HAP-1 (cell line): Measurements from ENCODE around the gene COMT.

Experiments used
- DNase-seq, 2 experiments: peaks; one replicate each; pipeline ENCODE4 v3.0.0-alpha.2; 2016 to 2020; ENCODE audit warnings: low spot score in 2 of 2
- H3K27me3 ChIP-seq: fragments of 250-450 bp; sonication (Bioruptor Pico); 2 replicates; pipeline ENCODE4 v1.5.1; 2020; ENCODE audit warnings: low read depth, mild to moderate bottlenecking, moderate library complexity
- H3K36me3 ChIP-seq: fragments of 250-450 bp; sonication (Bioruptor Pico); replicated peaks from 2 replicates; pipeline ENCODE4 v1.5.1; 2020; ENCODE audit warnings: mild to moderate bottlenecking
- H3K4me1 ChIP-seq: fragments of 250-450 bp; sonication (Bioruptor Pico); 2 replicates; pipeline ENCODE4 v1.5.1; 2020; ENCODE audit warnings: mild to moderate bottlenecking
- H3K4me3 ChIP-seq: fragments of 250-450 bp; sonication (Bioruptor Pico); 2 replicates; pipeline ENCODE4 v1.5.1; 2020; ENCODE audit warnings: mild to moderate bottlenecking, moderate library complexity
- H3K9me3 ChIP-seq: fragments of 250-450 bp; sonication (Bioruptor Pico); 2 replicates; pipeline ENCODE4 v1.5.1; 2020; ENCODE audit warnings: mild to moderate bottlenecking, moderate library complexity
- in situ Hi-C: fragments of 300-500 bp; cut with MboI; formaldehyde crosslinking; loops from 3 replicates; pipeline ENCODE4 v1.14.3; 2020; ENCODE audit warnings: low sequenced_read_pairs, inconsistent platforms, mixed read lengths

Gene COMT

GRCh38 chr22:19941365-19942082 lies at the start of gene COMT, which contains the start of gene TXNRD2:
Gene COMT (plus strand): TSS chr22:19941772. CDS start chr22:19962527, 20,755 bp downstream.
Gene TXNRD2 (minus strand): TSS chr22:19941818. CDS start chr22:19941803, 15 bp downstream.
- Histone ChIP-seq H3K4me3 (peak within 1 kb of the TSS; percentile 62), H3K27me3 (no peaks in the 10 kb centered on the region), H3K36me3 (no peaks in the 10 kb centered on the region), H3K9me3 (peaks cover 3% of the 10 kb centered on the region; the same call in 1 of the 2 replicates), H3K4me1 (peaks cover 20% of the 10 kb centered on the region)
- DNase-seq = peak; percentile 51 to 86
- in situ Hi-C loops = no loop called here

- Histone ChIP-seq H3K9me3 (no peaks in the 10 kb centered on the region), H3K4me3 (no peak overlapping the region), H3K27me3 (no peaks in the 10 kb centered on the region), H3K4me1 (peaks cover 7% of the 10 kb centered on the region), H3K36me3 (no peaks in the 10 kb centered on the region; the same call in 1 of the 2 replicates)
- in situ Hi-C loops = no loop called here
- no peak for DNase-seq
These were observed 49.2 kb upstream of the COMT start for GRCh38 chr22:19892257-19892879.

- H3K9me3 ChIP-seq = no peaks in the 10 kb centered on the region
- in situ Hi-C loops = no loop called here
- no peaks in the 10 kb centered on the region for H3K27me3 ChIP-seq
- no peak overlapping the region for H3K4me3 ChIP-seq
- peaks cover 7% of the 10 kb centered on the region for H3K4me1 ChIP-seq
- no peak for DNase-seq
- H3K36me3 ChIP-seq = no peaks in the 10 kb centered on the region; the same call in 1 of the 2 replicates
These were observed 48.6 kb upstream of the COMT start for GRCh38 chr22:19892925-19893324.

- H3K9me3 ChIP-seq = no peaks in the 10 kb centered on the region
- no peak overlapping the region for H3K4me3 ChIP-seq
- no peak for DNase-seq
- H3K27me3 ChIP-seq = no peaks in the 10 kb centered on the region
- no peaks in the 10 kb centered on the region; the same call in 1 of the 2 replicates for H3K36me3 ChIP-seq
- in situ Hi-C loops = no loop called here
- H3K4me1 ChIP-seq = peaks cover 7% of the 10 kb centered on the region
These were observed 48.2 kb upstream of the COMT start for GRCh38 chr22:19893363-19893762.

GRCh38 chr22:19895160-19895849 lies 46.3 kb upstream of the COMT start:
- in situ Hi-C loops = no loop called here
- H3K4me3 ChIP-seq = no peak overlapping the region
- no peak for DNase-seq
- H3K36me3 ChIP-seq = no peaks in the 10 kb centered on the region; the same call in 1 of the 2 replicates
- H3K9me3 ChIP-seq = no peaks in the 10 kb centered on the region
- H3K27me3 ChIP-seq = no peaks in the 10 kb centered on the region
- H3K4me1 ChIP-seq = peaks cover 7% of the 10 kb centered on the region

GRCh38 chr22:19896665-19897355 lies 44.8 kb upstream of the COMT start:
- DNase-seq = no peak
- in situ Hi-C loops = no loop called here
- no peak overlapping the region for H3K4me3 ChIP-seq
- H3K36me3 ChIP-seq = no peaks in the 10 kb centered on the region; the same call in 1 of the 2 replicates
- H3K9me3 ChIP-seq = no peaks in the 10 kb centered on the region
- no peaks in the 10 kb centered on the region for H3K27me3 ChIP-seq
- peaks cover 1% of the 10 kb centered on the region for H3K4me1 ChIP-seq

GRCh38 chr22:19897726-19898125 lies 43.8 kb upstream of the COMT start:
- H3K4me1 ChIP-seq = no peaks in the 10 kb centered on the region
- no peaks in the 10 kb centered on the region; the same call in 1 of the 2 replicates for H3K36me3 ChIP-seq
- H3K27me3 ChIP-seq = no peaks in the 10 kb centered on the region
- H3K4me3 ChIP-seq = no peak overlapping the region
- no peak for DNase-seq
- in situ Hi-C loops = no loop called here
- no peaks in the 10 kb centered on the region for H3K9me3 ChIP-seq

GRCh38 chr22:19898145-19898544 lies 43.4 kb upstream of the COMT start:
- Histone ChIP-seq H3K4me1 (no peaks in the 10 kb centered on the region), H3K9me3 (no peaks in the 10 kb centered on the region), H3K4me3 (no peak overlapping the region), H3K36me3 (no peaks in the 10 kb centered on the region; the same call in 1 of the 2 replicates), H3K27me3 (no peaks in the 10 kb centered on the region)
- in situ Hi-C loops = no loop called here
- no peak for DNase-seq

- H3K4me1 ChIP-seq = no peaks in the 10 kb centered on the region
- in situ Hi-C loops = no loop called here
- H3K9me3 ChIP-seq = no peaks in the 10 kb centered on the region
- H3K27me3 ChIP-seq = no peaks in the 10 kb centered on the region
- H3K36me3 ChIP-seq = no peaks in the 10 kb centered on the region; the same call in 1 of the 2 replicates
- no peak overlapping the region for H3K4me3 ChIP-seq
- DNase-seq = no peak
These were observed 42.6 kb upstream of the COMT start for GRCh38 chr22:19898831-19899567.

GRCh38 chr22:19900707-19901436 lies 40.7 kb upstream of the COMT start:
- Histone ChIP-seq H3K36me3 (no peaks in the 10 kb centered on the region), H3K9me3 (no peaks in the 10 kb centered on the region), H3K4me1 (no peaks in the 10 kb centered on the region), H3K27me3 (no peaks in the 10 kb centered on the region), H3K4me3 (no peak overlapping the region)
- no peak for DNase-seq
- in situ Hi-C loops = no loop called here

- Histone ChIP-seq H3K36me3 (no peaks in the 10 kb centered on the region), H3K9me3 (no peaks in the 10 kb centered on the region), H3K4me1 (no peaks in the 10 kb centered on the region), H3K27me3 (no peaks in the 10 kb centered on the region), H3K4me3 (no peak overlapping the region)
- DNase-seq = no peak
- in situ Hi-C loops = no loop called here
These were observed 39.9 kb upstream of the COMT start for GRCh38 chr22:19901577-19902244.

- no peaks in the 10 kb centered on the region for H3K4me1 ChIP-seq
- H3K9me3 ChIP-seq = no peaks in the 10 kb centered on the region
- in situ Hi-C loops = no loop called here
- H3K27me3 ChIP-seq = no peaks in the 10 kb centered on the region
- no peak for DNase-seq
- no peak overlapping the region for H3K4me3 ChIP-seq
- no peaks in the 10 kb centered on the region for H3K36me3 ChIP-seq
These were observed 39.3 kb upstream of the COMT start for GRCh38 chr22:19902245-19902715.
